HG03103 (cell line): ENCODE results near the gene ATP6V1G2.
"Not testable (repeated sequence)": the region's sequence is repeated elsewhere in the genome, so short reads cannot be mapped to it uniquely, and the experiment has no call there.

Experiments
- ATAC-seq: cut with Tn5 transposase; IDR thresholded peaks from one replicate; pipeline ENCODE4 v1.9.1; 2021; ENCODE audit warnings: low read depth; ENCODE audit not compliant: unreplicated experiment

ATP6V1G2 gene

GRCh38 chr6:31556307-31556706 is 9.9 kb upstream of the ATP6V1G2 start:
- ATAC-seq: no peak

- ATAC-seq: not testable (repeated sequence)
These were observed 5.0 kb upstream of the ATP6V1G2 start for GRCh38 chr6:31551371-31551770.

GRCh38 chr6:31548544-31548873 is 2.1 kb upstream of the ATP6V1G2 start:
- ATAC-seq: no peak

GRCh38 chr6:31547727-31548543 is 1.5 kb upstream of the ATP6V1G2 start:
- no peak for ATAC-seq

- ATAC-seq: peak; percentile 59
These were observed 734 bp upstream of the ATP6V1G2 start, which contains the start of gene NFKBIL1 for GRCh38 chr6:31546958-31547726. TSS of gene NFKBIL1 (plus strand) at chr6:31547608. CDS start at chr6:31547695, 87 bp downstream.

GRCh38 chr6:31545291-31545690 is 1.1 kb downstream of the ATP6V1G2 start:
- ATAC-seq: no peak

GRCh38 chr6:31544676-31545075 is 1.7 kb downstream of the ATP6V1G2 start:
- no peak for ATAC-seq

GRCh38 chr6:31543639-31544038 is 2.8 kb downstream of the ATP6V1G2 start:
- no peak for ATAC-seq

GRCh38 chr6:31541658-31542521 is 4.5 kb downstream of the ATP6V1G2 start, which contains the start of gene DDX39B:
TSS of gene DDX39B (minus strand) at chr6:31542003. CDS start at chr6:31540532, 1,471 bp downstream.
- peak; percentile 56 for ATAC-seq

GRCh38 chr6:31541059-31541657 is 5.2 kb downstream of the ATP6V1G2 start:
- peak; percentile 18 for ATAC-seq

- ATAC-seq: no peak
These were observed 5.8 kb downstream of the ATP6V1G2 start for GRCh38 chr6:31540640-31541039.

GRCh38 chr6:31538805-31539400 is 7.5 kb downstream of the ATP6V1G2 start:
- ATAC-seq: no peak

- no peak for ATAC-seq
These were observed 10.7 kb downstream of the ATP6V1G2 start for GRCh38 chr6:31535538-31536324.

GRCh38 chr6:31534521-31535040 is 11.8 kb downstream of the ATP6V1G2 start:
- no peak for ATAC-seq

- ATAC-seq: no peak
These were observed 12.4 kb downstream of the ATP6V1G2 start for GRCh38 chr6:31534011-31534410.

GRCh38 chr6:31533455-31533841 is 13.0 kb downstream of the ATP6V1G2 start:
- no peak for ATAC-seq

GRCh38 chr6:31532644-31533454 is 13.6 kb downstream of the ATP6V1G2 start:
- no peak for ATAC-seq
